HG03139 (cell line): ENCODE data around the gene TOB1.

Experiments
- ATAC-seq: cut with Tn5 transposase; IDR thresholded peaks from one replicate; pipeline ENCODE4 v1.9.1; 2021; ENCODE audit not compliant: unreplicated experiment

Gene TOB1

GRCh38 chr17:50847566-50847965, 18.6 kb downstream of the TOB1 start:
- no peak for ATAC-seq

GRCh38 chr17:50845240-50846147, 20.7 kb downstream of the TOB1 start:
- ATAC-seq: no peak

- ATAC-seq: no peak
These were observed 21.9 kb downstream of the TOB1 start for GRCh38 chr17:50844117-50844700.

- no peak for ATAC-seq
These were observed 22.8 kb downstream of the TOB1 start for GRCh38 chr17:50843150-50843905.

- ATAC-seq: no peak
These were observed 23.5 kb downstream of the TOB1 start for GRCh38 chr17:50842506-50843149.

GRCh38 chr17:50841949-50842354, 24.2 kb downstream of the TOB1 start:
- ATAC-seq: no peak

GRCh38 chr17:50841277-50841948, 24.7 kb downstream of the TOB1 start:
- ATAC-seq: no peak

- no peak for ATAC-seq
These were observed 25.8 kb downstream of the TOB1 start for GRCh38 chr17:50840311-50840851.

GRCh38 chr17:50839591-50840310, 26.4 kb downstream of the TOB1 start:
- no peak for ATAC-seq

GRCh38 chr17:50837980-50838954, 27.9 kb downstream of the TOB1 start:
- ATAC-seq: no peak

GRCh38 chr17:50837286-50837979, 28.7 kb downstream of the TOB1 start:
- no peak for ATAC-seq

- ATAC-seq: no peak
These were observed 29.3 kb downstream of the TOB1 start for GRCh38 chr17:50836826-50837225.

GRCh38 chr17:50835301-50836234, 30.6 kb downstream of the TOB1 start, which contains the start of gene WFIKKN2:
TSS of gene WFIKKN2 (plus strand) at chr17:50835586. CDS start at chr17:50835938, 352 bp downstream.
- ATAC-seq: no peak

GRCh38 chr17:50834429-50835300, 31.5 kb downstream of the TOB1 start:
- no peak for ATAC-seq

GRCh38 chr17:50833510-50834428, 32.4 kb downstream of the TOB1 start:
- no peak for ATAC-seq
